Testis (tissue), 3 donors: Measurements from ENCODE around the gene AURKA. TPM values are rescaled to one million over a fixed set of nuclear protein-coding genes. Genes with fewer than 3 reads are reported as not detected.

Experiments used
- DNase-seq: peaks from one replicate; pipeline ENCODE4 v3.0.0-alpha.2; 2019
- H3K27ac ChIP-seq, 2 donors: fragments of 200-600 bp; sonication (generic); one replicate each; pipeline ENCODE4 v1.5.1; 2019
- H3K27me3 ChIP-seq: fragments of 200-600 bp; sonication (generic); one replicate; pipeline ENCODE4 v1.5.1; 2019
- H3K36me3 ChIP-seq: fragments of 200-600 bp; sonication (generic); one replicate; pipeline ENCODE4 v1.5.1; 2017; ENCODE audit warnings: low read depth; ENCODE audit errors: missing control alignments
- H3K4me1 ChIP-seq: fragments of 200-600 bp; sonication (generic); one replicate; pipeline ENCODE4 v1.5.1; 2019
- H3K4me3 ChIP-seq, 2 donors: fragments of 200-600 bp; sonication (generic); one replicate each; pipeline ENCODE4 v1.5.1; 2017 to 2019
- H3K9me3 ChIP-seq: fragments of 200-600 bp; sonication (generic); one replicate; pipeline ENCODE4 v1.5.1; 2017
- CTCF ChIP-seq, 3 experiments: fragments of 450-650 bp in 2 of 3; fragments of 200-600 bp in 1 of 3; sonication (generic) in 1 of 3; IDR thresholded peaks; one replicate each; pipeline ENCODE4 v1.5.1; 2016 to 2019; ENCODE audit warnings: antibody characterized with exemption in 3 of 3, mild to moderate bottlenecking in 2 of 3, moderate library complexity in 1 of 3
- POLR2A ChIP-seq: fragments of 450-650 bp; IDR thresholded peaks from one replicate; pipeline ENCODE4 v1.6.1; 2017; ENCODE audit warnings: antibody characterized with exemption, mild to moderate bottlenecking, moderate library complexity
- WGBS, 2 donors: methylation state at CpG; one replicate each; pipeline ENCODE4 v1.1.5; 2018; 5-methylcytosine and 5-hydroxymethylcytosine counted together
- intact Hi-C: fragments of 100-400 bp; cut with DNase I; formaldehyde crosslinking; loops from one replicate; pipeline ENCODE4 v1.15.1; 2023; ENCODE audit warnings: low total_unique reads
- polyA plus RNA-seq: library from polyadenylated mRNA; stranded (reverse); fragments of 350-450 nt; fragmentation: Illumina TruSeq; extraction: RNeasy Lipid Tissue Mini Kit (QIAGEN cat#74804); gene quantifications from one replicate; pipeline ENCODE4 v1.2.3, GENCODE V29; 2014; ENCODE audit warnings: low read depth, low replicate concordance; ENCODE audit not compliant: insufficient read depth
- total RNA-seq, 2 donors: library from RNA; depleted of rRNA; stranded (reverse); fragments of >200 nt; gene quantifications; one replicate each; pipeline ENCODE4 v1.2.3, GENCODE V29; 2016

The AURKA gene
- total and polyA plus RNA-seq, 3 donors from 2014 or later = 27.2 to 87.6 (median 35.4) TPM

- 94 to 96% methylated on average over 6 of the region's 6 CpGs for WGBS, 2 donors
- no peaks in the 10 kb centered on the region for H3K36me3 ChIP-seq
- H3K9me3 ChIP-seq = no peaks in the 10 kb centered on the region
- DNase-seq = no peak
- H3K4me1 ChIP-seq = peaks cover 5% of the 10 kb centered on the region
- H3K27me3 ChIP-seq = no peaks in the 10 kb centered on the region
- intact Hi-C loops = no loop called here
- H3K4me3 ChIP-seq = no peak overlapping the region
- TF ChIP-seq POLR2A (no peak), CTCF (IDR thresholded peaks at IDR 0.05) (no peak)
- no peak overlapping the region for H3K27ac ChIP-seq
Measured at GRCh38 chr20:56386219-56386618, 5.8 kb downstream of the AURKA start.

- no peak for TF ChIP-seq POLR2A
- TF ChIP-seq CTCF (IDR thresholded peaks at IDR 0.05) = no peak
- Histone ChIP-seq H3K27me3 (no peaks in the 10 kb centered on the region), H3K4me1 (no peaks in the 10 kb centered on the region), H3K36me3 (no peaks in the 10 kb centered on the region), H3K4me3 (no peak overlapping the region), H3K27ac (no peak overlapping the region), H3K9me3 (no peaks in the 10 kb centered on the region)
- whole genome bisulfite sequencing, 2 donors = 91 to 92% methylated on average over 4 of the region's 4 CpGs
- intact Hi-C loops = no loop called here
- DNase-seq = no peak
Measured at GRCh38 chr20:56385130-56385529, 6.9 kb downstream of the AURKA start.

- no peaks in the 10 kb centered on the region for H3K27me3 ChIP-seq
- intact Hi-C loops = no loop called here
- no peaks in the 10 kb centered on the region for H3K9me3 ChIP-seq
- H3K4me1 ChIP-seq = no peaks in the 10 kb centered on the region
- DNase-seq = no peak
- H3K4me3 ChIP-seq = no peak overlapping the region
- WGBS, 2 donors = 88% methylated on average over 8 of the region's 8 CpGs
- no peak for TF ChIP-seq POLR2A
- no peak for TF ChIP-seq CTCF (IDR thresholded peaks at IDR 0.05)
- no peak overlapping the region for H3K27ac ChIP-seq
- no peaks in the 10 kb centered on the region for H3K36me3 ChIP-seq
Measured at GRCh38 chr20:56383334-56383733, 8.7 kb downstream of the AURKA start.

GRCh38 chr20:56382696-56383095 lies 9.3 kb downstream of the AURKA start:
- no peak for DNase-seq
- Histone ChIP-seq H3K4me1 (no peaks in the 10 kb centered on the region), H3K4me3 (no peak overlapping the region), H3K27ac (no peak overlapping the region), H3K9me3 (no peaks in the 10 kb centered on the region), H3K36me3 (no peaks in the 10 kb centered on the region), H3K27me3 (no peaks in the 10 kb centered on the region)
- 36 to 59% methylated on average over 4 of the region's 4 CpGs for WGBS, 2 donors
- no peak for TF ChIP-seq POLR2A
- TF ChIP-seq CTCF (IDR thresholded peaks at IDR 0.05) = no peak
- intact Hi-C loops = no loop called here

- Histone ChIP-seq H3K36me3 (no peaks in the 10 kb centered on the region), H3K27ac (no peak overlapping the region), H3K4me3 (no peak overlapping the region), H3K4me1 (no peaks in the 10 kb centered on the region), H3K27me3 (no peaks in the 10 kb centered on the region), H3K9me3 (no peaks in the 10 kb centered on the region)
- TF ChIP-seq POLR2A (no peak), CTCF (IDR thresholded peaks at IDR 0.05) (no peak)
- WGBS, 2 donors = 83 to 91% methylated on average over 1 of the region's 1 CpG
- intact Hi-C loops = no loop called here
- no peak for DNase-seq
Measured at GRCh38 chr20:56381501-56381900, 10.5 kb downstream of the AURKA start.
